ENCODE measurements around the gene VSX2. TPM values are rescaled to one million over a fixed set of nuclear protein-coding genes. Genes with fewer than 3 reads are reported as not detected.

VSX2 gene
- polyA plus RNA-seq, 1 donor (not counting 4 experiments of a cell fraction or from before 2014, with no cell fraction given): not detected

DNA sequence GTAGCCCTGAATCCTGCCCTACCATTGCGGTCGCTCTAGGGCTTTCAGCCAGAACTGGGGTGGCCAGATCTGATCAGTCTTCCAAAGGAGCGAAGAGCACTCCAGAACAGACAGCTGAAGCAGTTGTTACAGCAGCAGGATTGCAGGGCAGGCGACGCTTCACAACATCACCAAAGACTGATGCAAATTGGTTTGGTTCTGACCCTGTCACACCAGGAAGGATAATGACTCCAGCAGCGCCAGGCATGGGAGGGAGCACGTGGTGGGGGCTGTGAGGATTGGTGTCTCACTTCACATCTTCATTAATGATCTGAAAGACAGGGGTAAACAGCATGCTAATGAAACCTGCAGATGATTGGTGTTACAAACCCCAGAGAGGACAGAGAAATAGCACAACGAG is 30.6 kb upstream of the VSX2 start:
- Histone ChIP-seq H3K36me3 (ENCODE audit: control insufficient read depth in 2 of 2, extremely low read depth in 1 of 2, insufficient read depth in 2 of 2, low read length in 2 of 2) (no peaks in the 10 kb centered on the region), H3K9me3 (ENCODE audit: control insufficient read depth, low read depth, low read length) (no peaks in the 10 kb centered on the region), H3K9ac (ENCODE audit: control insufficient read depth, extremely low read depth, insufficient read depth, low read length) (no peak overlapping the region), H3K9me1 (ENCODE audit: control insufficient read depth, extremely low read depth, insufficient read depth, low read length) (no peaks in the 10 kb centered on the region), H3K79me2 (ENCODE audit: control insufficient read depth, insufficient read depth, low read length) (no peaks in the 10 kb centered on the region), H3K4me2 (ENCODE audit: control insufficient read depth, extremely low read depth, insufficient read depth, low read depth, low read length) (no peak overlapping the region), H3K27ac (ENCODE audit: control insufficient read depth, insufficient read depth, low read length) (no peak overlapping the region), H3K4me1 (ENCODE audit: control insufficient read depth, extremely low read depth, insufficient read depth, low read length) (no peaks in the 10 kb centered on the region), H3K27me3 (ENCODE audit: control insufficient read depth, extremely low read depth, insufficient read depth, low read length) (no peaks in the 10 kb centered on the region), H3K4me3 (ENCODE audit: control insufficient read depth in 2 of 3, extremely low read depth in 1 of 3, insufficient read depth in 2 of 3, low read depth in 1 of 3, low read length in 3 of 3) (no peak overlapping the region), H2AFZ (ENCODE audit: control insufficient read depth, low read length) (no peak overlapping the region), H4K20me1 (ENCODE audit: control insufficient read depth, extremely low read depth, insufficient read depth, low read length) (no peaks in the 10 kb centered on the region)
- no peak for FAIRE-seq
- DNase-seq (ENCODE audit: low read depth, low spot score): no peak
- dilution Hi-C loops (cut with MboI; ENCODE audit: extremely low pct_ligation_motif_present, low sequenced_read_pairs): no loop called here
- TF ChIP-seq EZH2 (IDR thresholded peaks at IDR 0.05; ENCODE audit: low read length): no peak
- TF ChIP-seq, protein P1, sequence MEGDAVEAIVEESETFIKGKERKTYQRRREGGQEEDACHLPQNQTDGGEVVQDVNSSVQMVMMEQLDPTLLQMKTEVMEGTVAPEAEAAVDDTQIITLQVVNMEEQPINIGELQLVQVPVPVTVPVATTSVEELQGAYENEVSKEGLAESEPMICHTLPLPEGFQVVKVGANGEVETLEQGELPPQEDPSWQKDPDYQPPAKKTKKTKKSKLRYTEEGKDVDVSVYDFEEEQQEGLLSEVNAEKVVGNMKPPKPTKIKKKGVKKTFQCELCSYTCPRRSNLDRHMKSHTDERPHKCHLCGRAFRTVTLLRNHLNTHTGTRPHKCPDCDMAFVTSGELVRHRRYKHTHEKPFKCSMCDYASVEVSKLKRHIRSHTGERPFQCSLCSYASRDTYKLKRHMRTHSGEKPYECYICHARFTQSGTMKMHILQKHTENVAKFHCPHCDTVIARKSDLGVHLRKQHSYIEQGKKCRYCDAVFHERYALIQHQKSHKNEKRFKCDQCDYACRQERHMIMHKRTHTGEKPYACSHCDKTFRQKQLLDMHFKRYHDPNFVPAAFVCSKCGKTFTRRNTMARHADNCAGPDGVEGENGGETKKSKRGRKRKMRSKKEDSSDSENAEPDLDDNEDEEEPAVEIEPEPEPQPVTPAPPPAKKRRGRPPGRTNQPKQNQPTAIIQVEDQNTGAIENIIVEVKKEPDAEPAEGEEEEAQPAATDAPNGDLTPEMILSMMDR (optimal IDR thresholded peaks at IDR 0.05 in 1 of 3, IDR thresholded peaks at IDR 0.05 in 1 of 3, conservative IDR thresholded peaks at IDR 0.05 in 1 of 3; ENCODE audit: extremely low read depth in 1 of 3, insufficient read depth in 2 of 3, low read length in 3 of 3): no peak

DNA sequence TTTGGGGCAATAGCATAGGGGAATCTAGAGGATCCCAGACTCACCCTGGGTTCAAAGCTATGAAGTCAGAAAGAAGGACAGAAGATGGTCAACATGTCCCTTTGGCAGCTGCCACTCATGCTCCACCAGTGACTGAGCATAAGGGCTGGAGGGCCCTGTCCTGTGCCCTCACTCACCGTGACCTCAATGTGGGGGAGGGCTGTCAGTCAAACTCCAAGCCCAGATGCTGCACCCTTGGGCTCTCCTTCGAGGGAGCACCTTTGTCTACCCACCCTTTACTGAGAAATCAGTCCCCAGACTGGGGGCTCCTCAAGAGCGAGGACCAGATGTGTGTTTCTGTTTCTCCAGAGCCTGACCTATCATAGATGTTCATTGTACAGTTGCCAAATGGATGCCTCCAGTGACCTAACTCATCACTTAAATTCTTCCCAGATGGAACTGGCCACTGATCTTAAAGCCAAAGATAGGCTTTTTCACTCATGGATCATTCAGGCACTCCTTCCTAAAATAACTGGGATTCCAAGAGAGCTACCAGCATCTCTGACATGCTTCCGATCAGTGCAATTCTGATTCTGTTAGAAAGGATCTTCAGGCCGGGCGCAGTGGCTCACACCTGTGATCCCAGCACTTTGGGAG is 27.2 kb upstream of the VSX2 start:
- no peaks in the 10 kb centered on the region for H3K9me1 ChIP-seq (ENCODE audit: control insufficient read depth, extremely low read depth, insufficient read depth, low read length)
- no peaks in the 10 kb centered on the region for H3K36me3 ChIP-seq (ENCODE audit: control insufficient read depth in 2 of 2, extremely low read depth in 1 of 2, insufficient read depth in 2 of 2, low read length in 2 of 2)
- no peak overlapping the region for H3K4me3 ChIP-seq (ENCODE audit: control insufficient read depth in 2 of 3, extremely low read depth in 1 of 3, insufficient read depth in 2 of 3, low read depth in 1 of 3, low read length in 3 of 3)
- FAIRE-seq (no peak), DNase-seq (ENCODE audit: low read depth, low spot score) (no peak)
- no peaks in the 10 kb centered on the region for H3K79me2 ChIP-seq (ENCODE audit: control insufficient read depth, insufficient read depth, low read length)
- no peak for TF ChIP-seq EZH2 (IDR thresholded peaks at IDR 0.05; ENCODE audit: low read length)
- TF ChIP-seq, protein P1 (optimal IDR thresholded peaks at IDR 0.05 in 1 of 3, IDR thresholded peaks at IDR 0.05 in 1 of 3, conservative IDR thresholded peaks at IDR 0.05 in 1 of 3; ENCODE audit: extremely low read depth in 1 of 3, insufficient read depth in 2 of 3, low read length in 3 of 3): no peak
- no peak overlapping the region for H3K27ac ChIP-seq (ENCODE audit: control insufficient read depth, insufficient read depth, low read length)
- no peaks in the 10 kb centered on the region for H3K27me3 ChIP-seq (ENCODE audit: control insufficient read depth, extremely low read depth, insufficient read depth, low read length)
- H3K9ac ChIP-seq (ENCODE audit: control insufficient read depth, extremely low read depth, insufficient read depth, low read length): no peak overlapping the region
- no peaks in the 10 kb centered on the region for H3K4me1 ChIP-seq (ENCODE audit: control insufficient read depth, extremely low read depth, insufficient read depth, low read length)
- no peaks in the 10 kb centered on the region for H4K20me1 ChIP-seq (ENCODE audit: control insufficient read depth, extremely low read depth, insufficient read depth, low read length)
- dilution Hi-C loops (cut with MboI; ENCODE audit: extremely low pct_ligation_motif_present, low sequenced_read_pairs): no loop called here
- no peaks in the 10 kb centered on the region for H3K9me3 ChIP-seq (ENCODE audit: control insufficient read depth, low read depth, low read length)
- no peak overlapping the region for H2AFZ ChIP-seq (ENCODE audit: control insufficient read depth, low read length)
- H3K4me2 ChIP-seq (ENCODE audit: control insufficient read depth, extremely low read depth, insufficient read depth, low read depth, low read length): no peak overlapping the region

Measured in keratinocyte (primary cell).